GM23338 (cell line): ENCODE measurements around the gene BCAS3.

Source experiments
- CREB1 ChIP-seq: fragments of 250-450 bp; sonication (Bioruptor Pico); IDR thresholded peaks from 2 replicates; pipeline ENCODE4 v1.5.0; 2020; ENCODE audit warnings: low read depth, mild to moderate bottlenecking, moderate library complexity
- ETS1 ChIP-seq: IDR thresholded peaks from 2 replicates; pipeline ENCODE4 v1.6.1; 2016; ENCODE audit warnings: antibody characterized with exemption
- EZH2 ChIP-seq: fragments of 200-600 bp; sonication (generic); IDR thresholded peaks from one replicate; pipeline ENCODE4 v1.8.0; 2017; ENCODE audit warnings: antibody characterized with exemption, mild to moderate bottlenecking, low read depth; ENCODE audit not compliant: unreplicated experiment
- EZH2phosphoT487 ChIP-seq: fragments of 200-600 bp; sonication (generic); IDR thresholded peaks from one replicate; pipeline ENCODE4 v1.8.1; 2018; ENCODE audit warnings: antibody characterized with exemption; ENCODE audit not compliant: unreplicated experiment
- JUNB ChIP-seq: IDR thresholded peaks from one replicate; pipeline ENCODE4 v1.6.1; 2016; ENCODE audit warnings: antibody characterized with exemption; ENCODE audit not compliant: unreplicated experiment
- NANOG ChIP-seq: IDR thresholded peaks from 2 replicates; pipeline ENCODE4 v1.6.1; 2016; ENCODE audit warnings: antibody characterized with exemption, borderline replicate concordance
- POLR2AphosphoS5 ChIP-seq: IDR thresholded peaks from 2 replicates; pipeline ENCODE4 v1.6.1; 2016; ENCODE audit warnings: antibody characterized with exemption, low read depth
- STAT1 ChIP-seq: IDR thresholded peaks from one replicate; pipeline ENCODE4 v1.6.1; 2016; ENCODE audit warnings: antibody characterized with exemption; ENCODE audit not compliant: unreplicated experiment
- ZNF114 ChIP-seq: fragments of 250-450 bp; sonication (Bioruptor Pico); IDR thresholded peaks from 2 replicates; pipeline ENCODE4 v1.5.0; 2020; ENCODE audit warnings: mild to moderate bottlenecking, moderate library complexity
- ZNF331 ChIP-seq: fragments of 250-450 bp; sonication (Bioruptor Pico); IDR thresholded peaks from 2 replicates; pipeline ENCODE4 v1.5.0; 2020; ENCODE audit warnings: low read depth, mild to moderate bottlenecking, moderate library complexity
- ZNF462 ChIP-seq: fragments of 250-450 bp; sonication (Bioruptor Pico); IDR thresholded peaks from 2 replicates; pipeline ENCODE4 v1.5.0; 2020; ENCODE audit warnings: mild to moderate bottlenecking, moderate library complexity
- TF ChIP-seq, protein P1 (sequence below), 2 experiments: fragments of 200-600 bp in 1 of 2; sonication (generic) in 1 of 2; conservative IDR thresholded peaks; 2 replicates each; pipeline versions ENCODE4 v1.5.1 to v1.6.1; 2016 to 2017; ENCODE audit warnings: antibody characterized with exemption in 2 of 2, low read depth in 2 of 2, mild to moderate bottlenecking in 2 of 2, moderate library complexity in 1 of 2
- TF ChIP-seq, protein P2 (sequence below): IDR thresholded peaks from one replicate; pipeline ENCODE4 v1.6.1; 2018; ENCODE audit warnings: antibody characterized with exemption; ENCODE audit not compliant: unreplicated experiment

DNA sequence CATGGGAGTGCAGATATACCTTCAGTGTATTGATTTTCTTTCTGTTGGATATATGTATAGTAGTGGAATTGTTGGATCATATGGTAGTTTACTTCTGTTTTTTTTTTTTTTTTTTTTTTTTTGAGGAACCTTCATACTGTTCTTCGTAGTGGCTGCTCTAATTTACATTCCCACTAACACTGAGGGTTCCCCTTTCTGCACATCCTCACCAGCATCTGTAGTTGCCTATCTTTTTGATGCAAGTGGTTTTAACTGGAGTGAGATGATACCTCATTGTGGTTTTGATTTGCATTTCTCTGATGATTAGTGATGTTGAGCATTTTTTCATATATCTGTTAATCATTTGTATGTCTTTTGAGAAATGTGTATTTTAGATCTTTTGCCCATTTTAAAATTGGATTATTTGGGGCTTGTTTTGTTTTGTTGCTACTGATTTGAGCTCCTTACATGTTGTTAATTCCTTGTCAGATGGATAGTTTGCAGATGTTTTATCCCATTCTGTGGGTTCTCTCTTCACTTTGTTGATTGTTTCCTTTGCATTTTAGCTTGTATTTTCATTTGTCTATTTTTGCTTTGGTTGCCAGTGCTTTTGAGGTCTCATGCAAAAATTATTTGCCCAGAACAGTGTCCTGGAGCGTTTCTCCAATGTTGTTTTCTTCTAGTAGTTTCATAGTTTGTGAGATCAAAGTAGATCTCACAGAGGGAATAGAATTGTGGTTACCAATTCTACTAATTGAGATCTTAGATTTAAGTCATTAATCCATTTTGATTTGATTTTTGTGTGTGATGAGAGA lies 25.0 kb upstream of the BCAS3 start:
- TF ChIP-seq, protein P1, sequence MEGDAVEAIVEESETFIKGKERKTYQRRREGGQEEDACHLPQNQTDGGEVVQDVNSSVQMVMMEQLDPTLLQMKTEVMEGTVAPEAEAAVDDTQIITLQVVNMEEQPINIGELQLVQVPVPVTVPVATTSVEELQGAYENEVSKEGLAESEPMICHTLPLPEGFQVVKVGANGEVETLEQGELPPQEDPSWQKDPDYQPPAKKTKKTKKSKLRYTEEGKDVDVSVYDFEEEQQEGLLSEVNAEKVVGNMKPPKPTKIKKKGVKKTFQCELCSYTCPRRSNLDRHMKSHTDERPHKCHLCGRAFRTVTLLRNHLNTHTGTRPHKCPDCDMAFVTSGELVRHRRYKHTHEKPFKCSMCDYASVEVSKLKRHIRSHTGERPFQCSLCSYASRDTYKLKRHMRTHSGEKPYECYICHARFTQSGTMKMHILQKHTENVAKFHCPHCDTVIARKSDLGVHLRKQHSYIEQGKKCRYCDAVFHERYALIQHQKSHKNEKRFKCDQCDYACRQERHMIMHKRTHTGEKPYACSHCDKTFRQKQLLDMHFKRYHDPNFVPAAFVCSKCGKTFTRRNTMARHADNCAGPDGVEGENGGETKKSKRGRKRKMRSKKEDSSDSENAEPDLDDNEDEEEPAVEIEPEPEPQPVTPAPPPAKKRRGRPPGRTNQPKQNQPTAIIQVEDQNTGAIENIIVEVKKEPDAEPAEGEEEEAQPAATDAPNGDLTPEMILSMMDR (conservative IDR thresholded peaks at IDR 0.05; ENCODE audit: low read depth in 2 of 2), result no peak
- TF ChIP-seq, protein P2, sequence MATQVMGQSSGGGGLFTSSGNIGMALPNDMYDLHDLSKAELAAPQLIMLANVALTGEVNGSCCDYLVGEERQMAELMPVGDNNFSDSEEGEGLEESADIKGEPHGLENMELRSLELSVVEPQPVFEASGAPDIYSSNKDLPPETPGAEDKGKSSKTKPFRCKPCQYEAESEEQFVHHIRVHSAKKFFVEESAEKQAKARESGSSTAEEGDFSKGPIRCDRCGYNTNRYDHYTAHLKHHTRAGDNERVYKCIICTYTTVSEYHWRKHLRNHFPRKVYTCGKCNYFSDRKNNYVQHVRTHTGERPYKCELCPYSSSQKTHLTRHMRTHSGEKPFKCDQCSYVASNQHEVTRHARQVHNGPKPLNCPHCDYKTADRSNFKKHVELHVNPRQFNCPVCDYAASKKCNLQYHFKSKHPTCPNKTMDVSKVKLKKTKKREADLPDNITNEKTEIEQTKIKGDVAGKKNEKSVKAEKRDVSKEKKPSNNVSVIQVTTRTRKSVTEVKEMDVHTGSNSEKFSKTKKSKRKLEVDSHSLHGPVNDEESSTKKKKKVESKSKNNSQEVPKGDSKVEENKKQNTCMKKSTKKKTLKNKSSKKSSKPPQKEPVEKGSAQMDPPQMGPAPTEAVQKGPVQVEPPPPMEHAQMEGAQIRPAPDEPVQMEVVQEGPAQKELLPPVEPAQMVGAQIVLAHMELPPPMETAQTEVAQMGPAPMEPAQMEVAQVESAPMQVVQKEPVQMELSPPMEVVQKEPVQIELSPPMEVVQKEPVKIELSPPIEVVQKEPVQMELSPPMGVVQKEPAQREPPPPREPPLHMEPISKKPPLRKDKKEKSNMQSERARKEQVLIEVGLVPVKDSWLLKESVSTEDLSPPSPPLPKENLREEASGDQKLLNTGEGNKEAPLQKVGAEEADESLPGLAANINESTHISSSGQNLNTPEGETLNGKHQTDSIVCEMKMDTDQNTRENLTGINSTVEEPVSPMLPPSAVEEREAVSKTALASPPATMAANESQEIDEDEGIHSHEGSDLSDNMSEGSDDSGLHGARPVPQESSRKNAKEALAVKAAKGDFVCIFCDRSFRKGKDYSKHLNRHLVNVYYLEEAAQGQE, result no peak
- TF ChIP-seq POLR2AphosphoS5 (no peak), EZH2phosphoT487 (no peak), JUNB (no peak), ZNF114 (CRISPR knock-in tag) (no peak), EZH2 (no peak), CREB1 (CRISPR knock-in tag) (no peak), ETS1 (no peak), ZNF331 (no peak), NANOG (no peak), STAT1 (no peak), ZNF462 (CRISPR knock-in tag) (no peak)
